Ishikawa (cell line): ENCODE results near the gene TMEM87B.

ENCODE experiments used
- CEBPB ChIP-seq: IDR thresholded peaks from 2 replicates; pipeline ENCODE4 v1.6.1; 2012
- CREB1 ChIP-seq: IDR thresholded peaks from 2 replicates; pipeline ENCODE4 v1.6.1; 2012; ENCODE audit warnings: low read depth
- EGR1 ChIP-seq: IDR thresholded peaks from 2 replicates; pipeline ENCODE4 v1.6.1; 2012
- EP300 ChIP-seq: IDR thresholded peaks from 2 replicates; pipeline ENCODE4 v1.6.1; 2012; ENCODE audit warnings: borderline replicate concordance
- FOXM1 ChIP-seq: IDR thresholded peaks from 2 replicates; pipeline ENCODE4 v1.6.1; 2012; ENCODE audit warnings: low read depth, borderline replicate concordance
- MAX ChIP-seq: IDR thresholded peaks from 2 replicates; pipeline ENCODE4 v1.6.1; 2012
- NFIC ChIP-seq: IDR thresholded peaks from 2 replicates; pipeline ENCODE4 v1.6.1; 2012
- RAD21 ChIP-seq: IDR thresholded peaks from 2 replicates; pipeline ENCODE4 v1.6.1; 2012; ENCODE audit warnings: low read depth
- REST ChIP-seq: IDR thresholded peaks from 2 replicates; pipeline ENCODE4 v1.6.1; 2012; ENCODE audit warnings: low read depth, mild to moderate bottlenecking
- TAF1 ChIP-seq: IDR thresholded peaks from 2 replicates; pipeline ENCODE4 v1.6.1; 2012; ENCODE audit warnings: low read depth, mild to moderate bottlenecking
- TCF12 ChIP-seq: IDR thresholded peaks from 2 replicates; pipeline ENCODE4 v1.6.1; 2012; ENCODE audit warnings: low read depth
- TEAD4 ChIP-seq: IDR thresholded peaks from 2 replicates; pipeline ENCODE4 v1.6.1; 2012
- YY1 ChIP-seq: IDR thresholded peaks from 2 replicates; pipeline ENCODE4 v1.6.1; 2012; ENCODE audit warnings: low read depth
- ZBTB7A ChIP-seq: IDR thresholded peaks from 2 replicates; pipeline ENCODE4 v1.6.1; 2012; ENCODE audit warnings: low read depth
- TF ChIP-seq, protein P1 (sequence below): IDR thresholded peaks from 2 replicates; pipeline ENCODE4 v1.6.1; 2012

TMEM87B gene

DNA sequence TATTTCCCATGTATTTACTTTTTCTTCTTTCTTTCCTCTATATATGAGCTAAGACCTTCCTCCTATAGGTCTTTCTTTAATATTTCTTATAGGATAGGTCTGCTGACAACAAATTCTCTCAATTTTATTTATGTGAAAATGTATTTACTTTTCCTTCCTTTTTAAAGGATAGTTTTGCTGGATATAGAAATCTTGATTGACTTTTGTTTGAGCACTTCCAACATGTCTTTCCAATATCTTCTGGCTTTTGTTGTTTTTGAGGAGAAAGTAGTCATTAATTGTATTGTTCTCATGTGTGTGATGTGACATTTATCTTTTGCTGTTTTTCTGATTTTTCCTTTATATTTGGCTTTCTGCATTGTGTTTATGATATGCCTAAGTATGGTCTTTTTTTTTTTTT lies 54.2 kb downstream of the TMEM87B start:
- TF ChIP-seq CEBPB (no peak), FOXM1 (no peak), RAD21 (no peak), TCF12 (no peak), REST (no peak), MAX (no peak), CREB1 (no peak), TEAD4 (no peak), EP300 (no peak), NFIC (no peak), EGR1 (no peak), ZBTB7A (no peak), TAF1 (no peak), YY1 (no peak)
- TF ChIP-seq, protein P1, sequence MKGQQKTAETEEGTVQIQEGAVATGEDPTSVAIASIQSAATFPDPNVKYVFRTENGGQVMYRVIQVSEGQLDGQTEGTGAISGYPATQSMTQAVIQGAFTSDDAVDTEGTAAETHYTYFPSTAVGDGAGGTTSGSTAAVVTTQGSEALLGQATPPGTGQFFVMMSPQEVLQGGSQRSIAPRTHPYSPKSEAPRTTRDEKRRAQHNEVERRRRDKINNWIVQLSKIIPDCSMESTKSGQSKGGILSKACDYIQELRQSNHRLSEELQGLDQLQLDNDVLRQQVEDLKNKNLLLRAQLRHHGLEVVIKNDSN: no peak

DNA sequence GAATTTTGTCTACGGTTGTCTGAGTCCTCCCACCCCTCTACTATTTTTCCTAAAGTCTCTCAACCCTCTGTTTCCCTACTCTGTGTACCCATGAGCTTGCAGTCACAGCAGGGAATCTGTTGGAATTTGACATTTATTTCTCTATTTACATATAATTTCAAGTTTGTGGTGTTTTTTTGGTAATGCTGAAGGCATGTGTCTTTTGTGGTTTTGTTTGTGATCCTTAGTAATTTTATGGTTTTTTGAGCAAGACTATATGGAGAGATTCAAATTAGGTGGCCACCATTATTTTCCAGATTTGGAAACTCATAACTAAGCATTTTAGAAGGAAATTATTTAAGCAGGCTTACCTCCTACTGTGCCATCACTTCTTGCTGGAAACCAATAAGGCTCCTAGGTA lies 55.9 kb downstream of the TMEM87B start:
- TF ChIP-seq TEAD4 (no peak), MAX (no peak), CEBPB (no peak), EGR1 (no peak), TCF12 (no peak), NFIC (no peak), EP300 (no peak), REST (no peak), RAD21 (no peak), TAF1 (no peak)
- TF ChIP-seq, protein P1: no peak

DNA sequence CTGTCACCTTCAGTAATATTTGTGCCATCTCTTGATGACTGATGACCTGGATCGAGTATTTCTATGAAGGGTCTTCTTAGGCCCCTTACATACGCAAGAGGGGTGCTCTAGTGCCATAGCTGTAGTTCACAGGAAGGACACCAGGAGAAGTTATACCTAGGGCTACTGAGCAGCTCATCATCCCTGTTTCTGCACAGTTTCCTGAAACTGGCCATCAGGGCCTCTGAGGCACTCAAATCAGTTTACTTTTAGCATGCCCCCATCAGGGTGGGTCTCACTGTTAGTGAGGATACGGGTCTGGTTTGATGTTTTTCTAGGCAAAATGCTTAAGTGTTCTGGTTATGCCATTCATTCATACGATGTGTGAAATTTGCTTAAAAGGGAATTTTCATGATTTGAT lies 63.1 kb downstream of the TMEM87B start:
- TF ChIP-seq TCF12 (no peak), CREB1 (no peak), YY1 (no peak), TAF1 (no peak), REST (no peak), FOXM1 (no peak), TEAD4 (no peak), EP300 (no peak), ZBTB7A (no peak), CEBPB (no peak), RAD21 (no peak), NFIC (no peak), EGR1 (no peak), MAX (no peak)
- TF ChIP-seq, protein P1: no peak

GRCh38 chr2:112121682-112122254 lies 66.7 kb downstream of the TMEM87B start:
- no peak for TF ChIP-seq EP300
- TF ChIP-seq TCF12: no peak
- TF ChIP-seq RAD21: peak; percentile 68
- TF ChIP-seq CEBPB: no peak
- TF ChIP-seq NFIC: no peak
- no peak for TF ChIP-seq ZBTB7A
- TF ChIP-seq REST: no peak
- TF ChIP-seq YY1: no peak
